ENCODE measurements around the gene STK32C.

DNA sequence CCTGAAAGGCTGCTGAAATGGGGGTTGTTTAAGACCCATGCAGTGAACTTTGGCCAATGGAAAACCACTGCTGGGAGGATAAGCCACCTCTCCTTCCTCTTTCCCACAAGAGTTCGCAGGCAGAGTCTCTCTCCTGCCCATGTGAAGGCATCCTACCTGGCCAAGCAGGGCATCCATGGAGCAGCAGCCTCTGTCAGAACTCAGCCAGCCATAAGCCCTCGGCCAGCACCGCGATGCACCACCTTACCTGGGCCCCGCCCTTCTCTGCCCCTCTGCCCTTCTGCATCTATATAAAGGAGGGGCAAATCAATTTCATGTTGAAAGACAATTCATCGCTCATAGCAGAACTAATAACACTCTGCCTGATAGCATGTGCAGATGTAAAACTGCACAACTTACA, 6.1 kb upstream of the STK32C start:
- TF ChIP-seq ZNF274 (IDR thresholded peaks at IDR 0.05; ENCODE audit: low read depth, low read length) (no peak), YY1 (IDR thresholded peaks at IDR 0.05; ENCODE audit: insufficient read depth, insufficient read length) (no peak)
